Kidney (tissue), 14 donors: ENCODE data around the gene FAM13A. TPM values are rescaled to one million over a fixed set of nuclear protein-coding genes. Genes with fewer than 3 reads are reported as not detected.

Experiments used
- DNase-seq, 5 donors: peaks; one replicate each; pipeline ENCODE4 v3.0.0-alpha.2; 2013 to 2020
- FAIRE-seq: peaks from 2 replicates; lab custom pipeline; 2012; peaks lifted over from hg19 to GRCh38; lab: Jason Lieb, UNC
- H3K27ac ChIP-seq, 2 donors: one replicate each; pipeline ENCODE4 v1.7.0; 2013; ENCODE audit warnings: low read depth in 2 of 2, low read length in 2 of 2, inconsistent platforms in 1 of 2
- H3K27me3 ChIP-seq: one replicate; pipeline ENCODE4 v1.7.1; 2013; ENCODE audit warnings: low read length, inconsistent platforms; ENCODE audit not compliant: control insufficient read depth, insufficient read depth
- H3K36me3 ChIP-seq, 3 donors: one replicate each; pipeline versions ENCODE4 v1.7.0 to v1.7.1; 2013; ENCODE audit warnings: low read length in 3 of 3, control low read depth in 1 of 3, inconsistent platforms in 1 of 3; ENCODE audit not compliant: insufficient read depth in 3 of 3, control insufficient read depth in 2 of 3
- H3K4me1 ChIP-seq, 3 donors: one replicate each; pipeline versions ENCODE4 v1.7.0 to v1.7.1; 2013; ENCODE audit warnings: low read length in 3 of 3, inconsistent platforms in 1 of 3, low read depth in 1 of 3; ENCODE audit not compliant: control insufficient read depth in 2 of 3, insufficient read depth in 2 of 3
- H3K4me3 ChIP-seq, 3 donors: one replicate each; pipeline versions ENCODE4 v1.7.0 to v1.8.1; 2013; ENCODE audit warnings: low read length in 3 of 3, control low read depth in 1 of 3, inconsistent platforms in 1 of 3
- H3K9ac ChIP-seq, 3 donors: one replicate each; pipeline versions ENCODE4 v1.7.0 to v1.7.1; 2013; ENCODE audit warnings: low read length in 3 of 3, control low read depth in 1 of 3, inconsistent platforms in 1 of 3
- H3K9me3 ChIP-seq, 3 donors: one replicate each; pipeline versions ENCODE4 v1.7.0 to v1.7.1; 2013; ENCODE audit warnings: low read length in 3 of 3, control low read depth in 1 of 3, inconsistent platforms in 1 of 3; ENCODE audit not compliant: control insufficient read depth in 2 of 3, insufficient read depth in 1 of 3
- intact Hi-C: fragments of 100-400 bp; cut with DNase I; formaldehyde crosslinking; loops from one replicate; pipeline ENCODE4 v1.11.1; 2022
- polyA plus RNA-seq: library from polyadenylated mRNA; stranded (reverse); fragments of 350-450 nt; fragmentation: Illumina TruSeq; extraction: RNeasy Lipid Tissue Mini Kit (QIAGEN cat#74804); gene quantifications from one replicate; pipeline ENCODE4 v1.2.3, GENCODE V29; 2014; ENCODE audit warnings: low read depth, low replicate concordance; ENCODE audit not compliant: insufficient read depth
- total RNA-seq: library from RNA; stranded (reverse); fragmentation: NEBNext Ultra II Directional; extraction: Animal tissue kit (Norgen Biotek cat#: 25700); gene quantifications from one replicate; pipeline ENCODE4 v1.2.1, GENCODE V29; 2021
- TF ChIP-seq, protein P1 (sequence below): IDR thresholded peaks from 3 replicates; pipeline ENCODE4 v1.5.1; 2012; ENCODE audit warnings: mild to moderate bottlenecking, moderate library complexity, borderline replicate concordance; ENCODE audit not compliant: insufficient read depth; ENCODE audit errors: extremely low read depth
- donor health status: control.
- donor health status: control.
- donor health status: control.
- donor health status: control.
- donor health status: control.
- donor health status: DM: yes; HTN: yes; CAD: no.
- donor health status: Normal renal cell carcinoma (clear cell type).

FAM13A gene
- total and polyA plus RNA-seq, 2 donors from 2014 or later = 12.9 to 48.3 TPM

DNA sequence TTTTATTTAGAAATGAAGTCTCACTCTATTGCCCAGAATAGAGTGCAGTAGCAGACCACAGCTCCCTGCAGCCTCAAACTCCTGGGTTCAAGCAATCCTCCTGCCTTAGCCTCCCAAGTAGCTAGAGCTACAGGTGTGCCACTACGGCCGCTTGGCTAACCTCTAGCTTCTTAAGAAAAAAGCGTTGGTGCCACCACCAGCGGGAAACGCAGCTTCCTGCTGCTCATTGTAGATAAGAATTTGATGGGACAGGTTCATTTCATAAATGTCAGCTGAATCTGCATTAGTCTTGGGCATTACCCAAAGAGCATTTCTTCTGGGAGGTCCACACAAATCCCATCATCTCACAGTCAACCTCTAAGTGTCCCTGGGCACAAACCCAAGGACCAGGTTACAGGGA, 326.2 kb downstream of the FAM13A start:
- peaks cover 6 to 43% (median 28%) of the 10 kb centered on the region in 3 donors for H3K36me3 ChIP-seq
- no peak for FAIRE-seq

DNA sequence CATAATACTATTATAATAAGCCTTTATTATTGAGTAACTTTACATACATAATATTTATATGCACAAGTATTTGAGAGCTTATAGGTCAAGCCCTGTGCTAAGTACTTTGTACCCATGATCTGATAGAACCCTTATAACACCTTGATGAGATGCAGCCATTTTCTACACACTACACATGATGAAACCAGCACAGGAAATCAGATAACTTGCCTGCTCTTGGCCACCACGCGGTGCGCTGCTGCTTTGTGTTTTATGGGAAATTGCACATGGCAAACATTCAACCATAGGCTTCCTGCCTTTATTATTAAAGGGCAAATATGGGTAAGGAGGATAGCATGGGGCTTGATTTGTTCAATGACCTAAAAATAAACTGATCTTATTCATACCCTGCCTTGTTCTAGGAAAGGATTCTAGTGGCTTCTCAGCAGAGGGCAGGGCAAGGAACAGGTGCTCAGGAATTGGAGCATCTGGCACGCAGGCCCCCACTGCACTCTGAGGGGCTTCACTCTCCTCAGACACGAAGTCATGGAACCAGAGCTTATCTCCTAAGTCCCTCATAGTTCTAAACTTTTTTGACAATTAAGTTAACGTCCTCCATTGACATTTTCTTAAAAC, 327.7 kb downstream of the FAM13A start:
- TF ChIP-seq, protein P1, sequence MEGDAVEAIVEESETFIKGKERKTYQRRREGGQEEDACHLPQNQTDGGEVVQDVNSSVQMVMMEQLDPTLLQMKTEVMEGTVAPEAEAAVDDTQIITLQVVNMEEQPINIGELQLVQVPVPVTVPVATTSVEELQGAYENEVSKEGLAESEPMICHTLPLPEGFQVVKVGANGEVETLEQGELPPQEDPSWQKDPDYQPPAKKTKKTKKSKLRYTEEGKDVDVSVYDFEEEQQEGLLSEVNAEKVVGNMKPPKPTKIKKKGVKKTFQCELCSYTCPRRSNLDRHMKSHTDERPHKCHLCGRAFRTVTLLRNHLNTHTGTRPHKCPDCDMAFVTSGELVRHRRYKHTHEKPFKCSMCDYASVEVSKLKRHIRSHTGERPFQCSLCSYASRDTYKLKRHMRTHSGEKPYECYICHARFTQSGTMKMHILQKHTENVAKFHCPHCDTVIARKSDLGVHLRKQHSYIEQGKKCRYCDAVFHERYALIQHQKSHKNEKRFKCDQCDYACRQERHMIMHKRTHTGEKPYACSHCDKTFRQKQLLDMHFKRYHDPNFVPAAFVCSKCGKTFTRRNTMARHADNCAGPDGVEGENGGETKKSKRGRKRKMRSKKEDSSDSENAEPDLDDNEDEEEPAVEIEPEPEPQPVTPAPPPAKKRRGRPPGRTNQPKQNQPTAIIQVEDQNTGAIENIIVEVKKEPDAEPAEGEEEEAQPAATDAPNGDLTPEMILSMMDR = no peak
- H3K9ac ChIP-seq = no peak overlapping the region
- DNase-seq (no peak), FAIRE-seq (no peak)
- H3K9me3 ChIP-seq = no peaks in the 10 kb centered on the region
- peaks cover 4 to 46% (median 26%) of the 10 kb centered on the region in 3 donors for H3K36me3 ChIP-seq
- no peaks in the 10 kb centered on the region for H3K27me3 ChIP-seq
- no peaks in the 10 kb centered on the region for H3K4me1 ChIP-seq
- no peak overlapping the region for H3K4me3 ChIP-seq
- intact Hi-C loops = no loop called here
- no peak overlapping the region for H3K27ac ChIP-seq

More for the DNA sequence above, 326.2 kb downstream of the FAM13A start:
- Histone ChIP-seq H3K27ac (no peak overlapping the region), H3K4me1 (peaks cover 0 to 3% (median 0%) of the 10 kb centered on the region in 3 donors), H3K4me3 (no peak overlapping the region), H3K9ac (no peak overlapping the region), H3K27me3 (no peaks in the 10 kb centered on the region), H3K9me3 (no peaks in the 10 kb centered on the region)
- no peak for DNase-seq
- TF ChIP-seq, protein P1 = no peak
- intact Hi-C loops = no loop called here

DNA sequence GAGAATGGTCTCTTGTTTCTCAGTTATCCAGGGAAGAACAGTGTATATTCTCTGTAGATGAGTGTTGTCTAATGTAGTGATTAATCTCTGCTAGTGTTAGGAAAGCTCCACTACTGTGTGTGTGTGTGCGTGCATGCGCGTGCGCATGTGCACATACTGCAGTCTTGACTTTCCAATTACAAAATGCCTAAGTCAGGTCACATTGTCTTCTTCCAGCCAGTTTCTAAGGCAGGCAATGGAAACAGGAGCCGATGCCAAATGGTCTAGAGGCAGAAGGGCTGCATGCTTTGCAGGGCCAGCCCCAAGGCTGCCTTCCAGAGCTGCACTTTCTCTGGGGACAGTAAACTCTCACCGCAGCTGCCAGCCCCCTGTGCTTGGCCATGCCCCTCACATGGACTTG, 328.8 kb downstream of the FAM13A start:
- no peak for DNase-seq
- Histone ChIP-seq H3K27ac (no peak overlapping the region), H3K4me3 (no peak overlapping the region), H3K9me3 (no peaks in the 10 kb centered on the region), H3K4me1 (no peaks in the 10 kb centered on the region), H3K27me3 (no peaks in the 10 kb centered on the region), H3K9ac (no peak overlapping the region), H3K36me3 (peaks cover 4 to 46% (median 30%) of the 10 kb centered on the region in 3 donors)
- intact Hi-C loops = no loop called here
- TF ChIP-seq, protein P1 = no peak
- no peak for FAIRE-seq

DNA sequence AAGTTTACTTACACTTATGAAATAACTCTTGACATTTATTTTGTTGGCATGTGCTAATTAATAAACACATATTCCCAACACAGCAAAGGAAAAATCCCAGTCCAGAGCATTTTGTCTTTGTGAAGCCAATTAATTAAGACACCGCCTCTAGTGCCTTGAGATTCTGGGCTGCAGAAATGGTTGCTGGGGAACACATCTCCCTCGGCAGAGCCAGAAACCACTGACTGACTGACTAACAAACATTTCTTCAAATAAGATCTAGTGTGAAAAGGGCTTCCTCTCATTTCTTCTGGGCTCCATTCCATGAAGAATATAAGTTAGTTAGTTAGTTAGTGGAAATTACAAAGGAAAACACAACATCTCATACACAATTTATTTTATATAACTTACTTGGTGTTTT, 331.0 kb downstream of the FAM13A start:
- Histone ChIP-seq H3K4me3 (no peak overlapping the region), H3K27ac (no peak overlapping the region), H3K4me1 (no peaks in the 10 kb centered on the region), H3K27me3 (no peaks in the 10 kb centered on the region), H3K9ac (no peak overlapping the region), H3K9me3 (no peaks in the 10 kb centered on the region), H3K36me3 (peaks cover 4 to 38% (median 34%) of the 10 kb centered on the region in 3 donors)
- FAIRE-seq (no peak), DNase-seq (no peak)
- intact Hi-C loops = no loop called here
- TF ChIP-seq, protein P1 = no peak
